Measurements from ENCODE around the gene DNAH8. TPM values are rescaled to one million over a fixed set of nuclear protein-coding genes. Genes with fewer than 3 reads are reported as not detected.

DNAH8 gene
- total and polyA plus RNA-seq, 4 experiments from 2014 or later = 0.04 to 0.17 (median 0.09) TPM; not detected in 1

- DNase-seq = no peak
- H3K36me3 Mint-ChIP-seq = no peaks in the 10 kb centered on the region
- H3K9me3 Mint-ChIP-seq = peaks cover 0 to 2% (median 0%) of the 10 kb centered on the region in 8 donors
- H3K4me1 ChIP-seq (ENCODE audit: insufficient read depth, low read length) = no peaks in the 10 kb centered on the region
- peaks cover 9 to 12% of the 10 kb centered on the region in 2 donors for H3K27me3 Mint-ChIP-seq
- H3K27ac ChIP-seq (ENCODE audit: low read depth, low read length) = no peak overlapping the region
- ChIA-PET POLR2A (ENCODE audit: partially characterized antibody) (no interaction called here), CTCF (ENCODE audit: partially characterized antibody) (interaction anchor here (1.2 to 1.5 kb wide), 3 partner anchors 14 to 283 kb away, joined by 3 to 4 read pairs (median 3); no protein-coding TSS in a partner anchor)
- no peaks in the 10 kb centered on the region for H3K27me3 ChIP-seq (ENCODE audit: insufficient read depth, low read length)
- no peak overlapping the region for H3K4me3 Mint-ChIP-seq
- no peaks in the 10 kb centered on the region for H3K4me1 Mint-ChIP-seq
- no peaks in the 10 kb centered on the region for H3K9me3 ChIP-seq (ENCODE audit: control insufficient read depth in 1 of 2, low read length in 2 of 2)
- no peak overlapping the region for H3K4me3 ChIP-seq (ENCODE audit: low read length in 2 of 2)
- H3K36me3 ChIP-seq (ENCODE audit: insufficient read depth, low read length) = no peaks in the 10 kb centered on the region
- no peak overlapping the region for H3K27ac Mint-ChIP-seq
- intact Hi-C loops (cut with micrococcal nuclease) = no loop called here
Observed at GRCh38 chr6:39026175-39026574, 311.1 kb downstream of the DNAH8 start.

GRCh38 chr6:39029156-39030011 lies 314.3 kb downstream of the DNAH8 start:
- ChIA-PET POLR2A (ENCODE audit: partially characterized antibody) (no interaction called here), CTCF (ENCODE audit: partially characterized antibody) (interaction anchor here (1.0 to 1.5 kb wide), 4 partner anchors 12 to 157 kb away, joined by 3 to 4 read pairs (median 3); no protein-coding TSS in a partner anchor)
- H3K27me3 ChIP-seq (ENCODE audit: insufficient read depth, low read length) = no peaks in the 10 kb centered on the region
- H3K9me3 ChIP-seq (ENCODE audit: control insufficient read depth in 1 of 2, low read length in 2 of 2) = no peaks in the 10 kb centered on the region
- H3K36me3 ChIP-seq (ENCODE audit: insufficient read depth, low read length) = no peaks in the 10 kb centered on the region
- H3K27ac ChIP-seq (ENCODE audit: low read depth, low read length) = no peak overlapping the region
- no peaks in the 10 kb centered on the region for H3K4me1 Mint-ChIP-seq
- no peak overlapping the region for H3K27ac Mint-ChIP-seq
- DNase-seq = peak in 3 of 5 donors; percentile 13 to 37 (median 22)
- peaks cover 0 to 2% (median 0%) of the 10 kb centered on the region in 8 donors for H3K9me3 Mint-ChIP-seq
- no peak overlapping the region for H3K4me3 ChIP-seq (ENCODE audit: low read length in 2 of 2)
- H3K4me3 Mint-ChIP-seq = no peak overlapping the region
- no peaks in the 10 kb centered on the region for H3K4me1 ChIP-seq (ENCODE audit: insufficient read depth, low read length)
- peaks cover 15 to 21% of the 10 kb centered on the region in 2 donors for H3K27me3 Mint-ChIP-seq
- H3K36me3 Mint-ChIP-seq = no peaks in the 10 kb centered on the region
- intact Hi-C loops (cut with micrococcal nuclease) = no loop called here

GRCh38 chr6:39035681-39036080 lies 320.6 kb downstream of the DNAH8 start:
- intact Hi-C loops (cut with micrococcal nuclease) = no loop called here
- H3K4me3 Mint-ChIP-seq = no peak overlapping the region
- H3K27ac ChIP-seq (ENCODE audit: low read depth, low read length) = no peak overlapping the region

GRCh38 chr6:39037082-39037508 lies 322.0 kb downstream of the DNAH8 start:
- H3K27me3 ChIP-seq (ENCODE audit: insufficient read depth, low read length) = no peaks in the 10 kb centered on the region
- Mint-ChIP-seq H3K36me3 (no peaks in the 10 kb centered on the region), H3K27me3 (peaks cover 18 to 46% of the 10 kb centered on the region in 2 donors), H3K27ac (no peak overlapping the region), H3K4me1 (no peaks in the 10 kb centered on the region), H3K9me3 (peaks cover 0 to 2% (median 0%) of the 10 kb centered on the region in 8 donors), H3K4me3 (no peak overlapping the region)
- H3K36me3 ChIP-seq (ENCODE audit: insufficient read depth, low read length) = no peaks in the 10 kb centered on the region
- DNase-seq = no peak
- H3K27ac ChIP-seq (ENCODE audit: low read depth, low read length) = no peak overlapping the region
- H3K4me3 ChIP-seq (ENCODE audit: low read length in 2 of 2) = no peak overlapping the region
- POLR2A ChIA-PET (ENCODE audit: partially characterized antibody) = no interaction called here
- no peaks in the 10 kb centered on the region for H3K4me1 ChIP-seq (ENCODE audit: insufficient read depth, low read length)
- CTCF ChIA-PET (ENCODE audit: partially characterized antibody) = interaction anchor here (1.2 to 1.7 kb wide), 2 partner anchors 10 to 14 kb away, joined by 3 read pairs; no protein-coding TSS in a partner anchor
- H3K9me3 ChIP-seq (ENCODE audit: control insufficient read depth in 1 of 2, low read length in 2 of 2) = no peaks in the 10 kb centered on the region
- intact Hi-C loops (cut with micrococcal nuclease) = no loop called here

More at GRCh38 chr6:39035681-39036080, 320.6 kb downstream of the DNAH8 start:
- Histone ChIP-seq H3K4me3 (ENCODE audit: low read length in 2 of 2) (no peak overlapping the region), H3K9me3 (ENCODE audit: control insufficient read depth in 1 of 2, low read length in 2 of 2) (no peaks in the 10 kb centered on the region), H3K4me1 (ENCODE audit: insufficient read depth, low read length) (no peaks in the 10 kb centered on the region), H3K36me3 (ENCODE audit: insufficient read depth, low read length) (no peaks in the 10 kb centered on the region), H3K27me3 (ENCODE audit: insufficient read depth, low read length) (no peaks in the 10 kb centered on the region)
- CTCF ChIA-PET (ENCODE audit: partially characterized antibody) = interaction anchor here (1.2 to 1.7 kb wide), 2 partner anchors 9 to 12 kb away, joined by 3 read pairs; no protein-coding TSS in a partner anchor
- Mint-ChIP-seq H3K9me3 (peaks cover 0 to 2% (median 0%) of the 10 kb centered on the region in 8 donors), H3K36me3 (no peaks in the 10 kb centered on the region), H3K27ac (no peak overlapping the region), H3K27me3 (peaks cover 18 to 41% of the 10 kb centered on the region in 2 donors), H3K4me1 (no peaks in the 10 kb centered on the region)
- no peak for DNase-seq
- POLR2A ChIA-PET (ENCODE audit: partially characterized antibody) = no interaction called here

GRCh38 chr6:39037707-39038106 lies 322.6 kb downstream of the DNAH8 start:
- Histone ChIP-seq H3K4me3 (ENCODE audit: low read length in 2 of 2) (no peak overlapping the region), H3K36me3 (ENCODE audit: insufficient read depth, low read length) (no peaks in the 10 kb centered on the region), H3K27me3 (ENCODE audit: insufficient read depth, low read length) (no peaks in the 10 kb centered on the region), H3K4me1 (ENCODE audit: insufficient read depth, low read length) (no peaks in the 10 kb centered on the region), H3K9me3 (ENCODE audit: control insufficient read depth in 1 of 2, low read length in 2 of 2) (no peaks in the 10 kb centered on the region), H3K27ac (ENCODE audit: low read depth, low read length) (no peak overlapping the region)
- H3K9me3 Mint-ChIP-seq = peaks cover 0 to 2% (median 0%) of the 10 kb centered on the region in 8 donors
- H3K4me3 Mint-ChIP-seq = no peak overlapping the region
- CTCF ChIA-PET (ENCODE audit: partially characterized antibody) = no interaction called here
- peaks cover 18 to 48% of the 10 kb centered on the region in 2 donors for H3K27me3 Mint-ChIP-seq
- no peak for DNase-seq
- intact Hi-C loops (cut with micrococcal nuclease) = no loop called here
- H3K27ac Mint-ChIP-seq = no peak overlapping the region
- no peaks in the 10 kb centered on the region for H3K4me1 Mint-ChIP-seq
- H3K36me3 Mint-ChIP-seq = no peaks in the 10 kb centered on the region
- POLR2A ChIA-PET (ENCODE audit: partially characterized antibody) = no interaction called here

- Histone ChIP-seq H3K4me1 (ENCODE audit: insufficient read depth, low read length) (no peaks in the 10 kb centered on the region), H3K4me3 (ENCODE audit: low read length in 2 of 2) (no peak overlapping the region), H3K27ac (ENCODE audit: low read depth, low read length) (no peak overlapping the region), H3K27me3 (ENCODE audit: insufficient read depth, low read length) (no peaks in the 10 kb centered on the region), H3K9me3 (ENCODE audit: control insufficient read depth in 1 of 2, low read length in 2 of 2) (no peaks in the 10 kb centered on the region), H3K36me3 (ENCODE audit: insufficient read depth, low read length) (no peaks in the 10 kb centered on the region)
- no peak for DNase-seq
- Mint-ChIP-seq H3K4me3 (no peak overlapping the region), H3K9me3 (peaks cover 0 to 2% (median 0%) of the 10 kb centered on the region in 8 donors), H3K27ac (no peak overlapping the region), H3K4me1 (no peaks in the 10 kb centered on the region), H3K36me3 (no peaks in the 10 kb centered on the region), H3K27me3 (peaks cover 14 to 42% of the 10 kb centered on the region in 2 donors)
- POLR2A ChIA-PET (ENCODE audit: partially characterized antibody) = no interaction called here
- intact Hi-C loops (cut with micrococcal nuclease) = no loop called here
- CTCF ChIA-PET (ENCODE audit: partially characterized antibody) = no interaction called here
Observed at GRCh38 chr6:39040080-39040673, 325.1 kb downstream of the DNAH8 start.

- H3K27ac Mint-ChIP-seq = no peak overlapping the region
- CTCF ChIA-PET (ENCODE audit: partially characterized antibody) = no interaction called here
- DNase-seq = no peak
- H3K9me3 Mint-ChIP-seq = peaks cover 0 to 2% (median 0%) of the 10 kb centered on the region in 8 donors
- no peak overlapping the region for H3K4me3 Mint-ChIP-seq
- Histone ChIP-seq H3K27me3 (ENCODE audit: insufficient read depth, low read length) (no peaks in the 10 kb centered on the region), H3K4me1 (ENCODE audit: insufficient read depth, low read length) (no peaks in the 10 kb centered on the region), H3K9me3 (ENCODE audit: control insufficient read depth in 1 of 2, low read length in 2 of 2) (no peaks in the 10 kb centered on the region), H3K36me3 (ENCODE audit: insufficient read depth, low read length) (no peaks in the 10 kb centered on the region), H3K27ac (ENCODE audit: low read depth, low read length) (no peak overlapping the region), H3K4me3 (ENCODE audit: low read length in 2 of 2) (no peak overlapping the region)
- peaks cover 11 to 36% of the 10 kb centered on the region in 2 donors for H3K27me3 Mint-ChIP-seq
- intact Hi-C loops (cut with micrococcal nuclease) = no loop called here
- POLR2A ChIA-PET (ENCODE audit: partially characterized antibody) = no interaction called here
- no peaks in the 10 kb centered on the region for H3K4me1 Mint-ChIP-seq
- H3K36me3 Mint-ChIP-seq = no peaks in the 10 kb centered on the region
Observed at GRCh38 chr6:39041072-39041471, 326.0 kb downstream of the DNAH8 start.

Measured in CD4-positive, alpha-beta memory T cell (primary cell).